ENCODE measurements around the gene PRTN3. TPM values are rescaled to one million over a fixed set of nuclear protein-coding genes. Genes with fewer than 3 reads are reported as not detected.

The PRTN3 gene
- total RNA-seq: not detected
- long read RNA-seq: 0 reads

DNA sequence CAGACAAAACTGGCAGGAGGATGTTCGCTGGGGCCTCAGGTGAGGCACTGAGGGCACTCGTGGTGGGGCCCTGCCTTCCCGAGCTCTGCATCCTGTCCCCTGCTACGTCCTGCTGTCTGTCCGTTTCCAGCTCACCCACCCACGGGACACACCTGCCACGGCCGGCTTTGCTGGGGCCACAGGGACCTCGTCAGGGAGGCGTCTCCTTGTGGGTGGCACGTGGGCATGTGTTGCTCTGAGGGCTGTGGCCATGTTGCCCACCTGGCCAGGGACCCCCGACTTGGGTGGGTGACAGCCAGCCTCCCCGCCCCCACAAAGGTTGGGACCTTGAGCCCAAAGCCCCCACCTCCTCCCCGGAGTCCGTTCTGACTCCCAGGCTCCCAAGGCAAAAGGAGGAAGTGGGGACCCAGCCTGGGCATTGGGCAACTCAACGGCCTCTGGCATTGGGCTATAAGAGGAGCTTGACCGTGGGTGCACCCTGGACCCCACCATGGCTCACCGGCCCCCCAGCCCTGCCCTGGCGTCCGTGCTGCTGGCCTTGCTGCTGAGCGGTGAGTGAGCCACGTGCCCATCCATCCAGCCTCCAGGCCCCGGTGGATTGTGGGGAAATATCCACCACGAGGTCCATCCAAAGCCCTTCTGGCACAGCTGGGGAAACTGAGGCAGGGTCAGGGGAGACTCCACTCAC lies at the start of gene PRTN3:
TSS of gene PRTN3 (plus strand) at position 481 of the 688 bp plus-strand sequence. CDS start at position 491, 10 bp downstream.
- DNase-seq (ENCODE audit: missing footprints): peak; percentile 74
- ATAC-seq: no peak
- intact Hi-C loops (cut with DNase I): no loop called here

GRCh38 chr19:791007-791566 lies 49.7 kb upstream of the PRTN3 start:
- intact Hi-C loops (cut with DNase I): loop anchor here (10.0 kb wide), 2 partner anchors 216 to 454 kb away; partner anchors contain the start of genes ATP5F1D, BSG and MIDN
- ATAC-seq (no peak), DNase-seq (ENCODE audit: missing footprints) (no peak)

DNA sequence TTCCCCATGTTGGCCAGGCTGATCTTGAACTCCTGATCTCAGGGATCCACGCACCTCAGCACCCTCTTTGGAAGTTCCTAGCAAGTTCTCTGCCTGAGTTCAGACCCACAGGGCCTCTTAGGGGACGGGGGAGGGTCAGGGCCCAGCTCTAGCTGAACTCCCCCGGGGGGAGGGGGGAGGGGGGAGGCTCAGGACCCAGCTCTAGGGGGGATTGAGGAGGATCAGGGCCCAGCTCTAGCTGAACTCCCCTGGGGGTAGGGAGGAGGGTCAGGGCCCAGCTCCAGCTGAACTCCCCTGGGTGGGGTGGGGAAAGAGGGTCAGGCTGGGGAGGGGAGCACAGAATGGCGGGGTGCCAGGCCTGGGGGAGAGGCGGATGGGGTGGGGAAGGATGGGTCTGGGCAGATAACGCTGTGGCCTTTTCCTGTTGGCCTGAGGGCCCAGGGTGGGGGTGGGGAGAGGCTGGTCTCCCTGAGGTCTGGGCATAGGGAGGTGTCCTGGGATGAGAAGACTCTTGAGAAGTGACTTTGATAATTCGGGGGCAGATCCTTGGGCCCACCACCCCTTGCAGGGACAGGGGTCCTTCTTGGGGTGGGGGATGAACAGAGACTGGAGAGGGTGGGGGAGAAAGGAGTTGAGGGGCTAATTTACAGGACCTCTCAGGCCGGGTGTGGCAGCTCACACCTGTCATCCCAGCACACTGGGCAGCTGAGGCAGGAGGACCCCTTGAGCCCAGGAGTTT lies 49.1 kb upstream of the PRTN3 start:
- ATAC-seq: no peak
- intact Hi-C loops (cut with DNase I): loop anchor here (10.0 kb wide), 2 partner anchors 217 to 453 kb away; partner anchors contain the start of genes ATP5F1D, BSG and MIDN
- DNase-seq (ENCODE audit: missing footprints): peak; percentile 41

DNA sequence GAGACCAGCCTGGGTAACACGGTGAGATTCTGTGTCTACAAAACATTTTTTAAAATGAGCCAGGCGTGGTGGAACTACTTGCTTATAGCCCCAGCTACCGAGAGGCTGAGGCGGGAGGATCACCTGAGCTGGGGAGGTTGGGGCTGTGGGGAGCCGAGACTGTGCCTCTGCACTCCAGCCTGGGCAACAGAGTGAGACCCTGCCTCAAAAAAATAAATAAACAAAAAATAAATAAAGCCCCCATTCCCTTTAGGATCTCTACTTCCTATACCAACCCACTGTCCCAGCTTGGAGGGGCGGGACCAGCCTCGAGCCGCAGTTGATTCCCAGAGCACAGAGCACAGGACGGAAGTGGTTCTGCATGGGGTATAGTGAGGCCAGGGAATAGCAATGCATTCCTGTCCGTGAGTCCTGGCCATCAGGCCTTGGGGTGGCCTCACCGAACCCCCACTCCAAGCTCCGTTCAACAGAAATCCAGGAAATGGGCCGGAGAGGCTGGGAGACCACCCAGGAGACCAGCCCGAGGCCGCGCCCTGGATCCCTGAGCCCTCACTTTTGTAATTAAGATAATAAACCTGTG lies 48.4 kb upstream of the PRTN3 start:
- DNase-seq (ENCODE audit: missing footprints) (no peak), ATAC-seq (no peak)
- intact Hi-C loops (cut with DNase I): loop anchor here (10.0 kb wide), 2 partner anchors 218 to 452 kb away; partner anchors contain the start of genes ATP5F1D, BSG and MIDN

GRCh38 chr19:793806-794205 lies 47.0 kb upstream of the PRTN3 start:
- intact Hi-C loops (cut with DNase I): loop anchor here (10.0 kb wide), 2 partner anchors 219 to 451 kb away; partner anchors contain the start of genes ATP5F1D, BSG and MIDN
- ATAC-seq (no peak), DNase-seq (ENCODE audit: missing footprints) (peak; percentile 35)

GRCh38 chr19:795073-795611 lies 45.7 kb upstream of the PRTN3 start:
- ATAC-seq: no peak
- intact Hi-C loops (cut with DNase I): loop anchor here (5.0 to 10.0 kb wide), 3 partner anchors 220 to 450 kb away; partner anchors contain the start of genes ATP5F1D, BSG, GPX4 and MIDN
- peak; percentile 69 for DNase-seq (ENCODE audit: missing footprints)

GRCh38 chr19:795691-796581 lies 44.9 kb upstream of the PRTN3 start:
- ATAC-seq (no peak), DNase-seq (ENCODE audit: missing footprints) (peak; percentile 63)
- intact Hi-C loops (cut with DNase I): loop anchor here (5.0 to 10.0 kb wide), 3 partner anchors 221 to 449 kb away; partner anchors contain the start of genes ATP5F1D, BSG, GPX4 and MIDN

GRCh38 chr19:796692-797527 lies 43.9 kb upstream of the PRTN3 start, which contains the start of gene PTBP1:
Gene PTBP1, plus strand, starts transcription at chr19:797452. Its CDS starts 46 bp downstream, at chr19:797498.
- DNase-seq (ENCODE audit: missing footprints): peak; percentile 100
- intact Hi-C loops (cut with DNase I): loop anchor here (5.0 to 10.0 kb wide), 3 partner anchors 222 to 448 kb away; partner anchors contain the start of genes ATP5F1D, BSG, GPX4 and MIDN
- peak; percentile 92 for ATAC-seq

DNA sequence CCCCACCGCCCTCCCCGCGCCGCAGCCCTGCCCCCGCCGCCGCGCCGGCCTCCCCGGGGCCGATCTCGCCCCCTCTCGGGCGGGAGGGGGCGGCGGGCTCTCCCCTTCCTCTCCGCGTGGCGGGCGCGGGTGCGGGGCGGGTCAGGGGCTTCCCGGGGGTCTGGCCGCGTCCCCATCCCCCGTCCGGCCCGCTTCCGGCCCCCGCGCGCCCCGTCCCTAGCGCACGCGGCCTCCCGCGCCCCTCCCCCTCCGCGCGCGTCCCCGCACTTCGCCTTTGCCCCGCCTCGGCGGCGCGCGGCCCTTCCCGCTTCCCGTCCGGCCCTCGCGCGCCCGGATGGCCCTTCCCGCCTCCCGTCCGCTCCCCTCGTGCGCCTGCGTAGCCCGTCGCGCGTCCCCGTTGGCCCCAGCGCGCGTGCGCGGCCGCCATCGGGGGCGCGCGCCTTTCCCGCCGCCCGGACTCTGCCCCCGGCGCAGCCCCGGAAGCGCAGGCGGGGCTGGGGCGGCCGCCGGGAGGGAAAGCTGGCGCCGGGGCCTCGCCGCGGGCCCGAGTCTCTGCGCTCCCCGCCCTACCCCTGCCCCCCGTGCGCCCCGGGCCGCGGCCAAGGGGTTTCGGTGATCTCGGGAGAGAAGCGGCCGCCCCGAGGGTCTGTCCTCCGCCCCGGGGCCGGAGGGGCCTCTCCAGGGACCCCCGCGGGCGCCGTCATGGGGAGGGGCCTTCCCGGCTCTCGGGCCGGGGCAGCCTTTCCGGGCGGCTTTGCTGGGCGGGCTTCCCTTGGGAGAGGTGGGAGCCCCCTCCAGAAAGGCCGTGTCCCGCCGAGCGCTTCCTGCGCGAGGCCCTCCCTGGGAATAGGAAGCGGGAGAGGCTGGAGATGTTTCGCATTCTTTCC lies 43.0 kb upstream of the PRTN3 start:
- intact Hi-C loops (cut with DNase I): loop anchor here (2.0 to 10.0 kb wide), 4 partner anchors 15 to 447 kb away; partner anchors contain the start of genes ATP5F1D, BSG, GPX4 and MIDN
- peak; percentile 95 for DNase-seq (ENCODE audit: missing footprints)
- ATAC-seq: peak; percentile 30

- intact Hi-C loops (cut with DNase I): loop anchor here (2.0 to 10.0 kb wide), 4 partner anchors 16 to 446 kb away; partner anchors contain the start of genes ATP5F1D, BSG, GPX4 and MIDN
- DNase-seq (ENCODE audit: missing footprints): peak; percentile 67
- ATAC-seq: no peak
Measured at GRCh38 chr19:798415-799075, 42.3 kb upstream of the PRTN3 start.

- intact Hi-C loops (cut with DNase I): loop anchor here (2.0 to 10.0 kb wide), 4 partner anchors 16 to 446 kb away; partner anchors contain the start of genes ATP5F1D, BSG, GPX4 and MIDN
- DNase-seq (ENCODE audit: missing footprints): peak; percentile 51
- ATAC-seq: no peak
Measured at GRCh38 chr19:799076-799881, 41.5 kb upstream of the PRTN3 start.

DNA sequence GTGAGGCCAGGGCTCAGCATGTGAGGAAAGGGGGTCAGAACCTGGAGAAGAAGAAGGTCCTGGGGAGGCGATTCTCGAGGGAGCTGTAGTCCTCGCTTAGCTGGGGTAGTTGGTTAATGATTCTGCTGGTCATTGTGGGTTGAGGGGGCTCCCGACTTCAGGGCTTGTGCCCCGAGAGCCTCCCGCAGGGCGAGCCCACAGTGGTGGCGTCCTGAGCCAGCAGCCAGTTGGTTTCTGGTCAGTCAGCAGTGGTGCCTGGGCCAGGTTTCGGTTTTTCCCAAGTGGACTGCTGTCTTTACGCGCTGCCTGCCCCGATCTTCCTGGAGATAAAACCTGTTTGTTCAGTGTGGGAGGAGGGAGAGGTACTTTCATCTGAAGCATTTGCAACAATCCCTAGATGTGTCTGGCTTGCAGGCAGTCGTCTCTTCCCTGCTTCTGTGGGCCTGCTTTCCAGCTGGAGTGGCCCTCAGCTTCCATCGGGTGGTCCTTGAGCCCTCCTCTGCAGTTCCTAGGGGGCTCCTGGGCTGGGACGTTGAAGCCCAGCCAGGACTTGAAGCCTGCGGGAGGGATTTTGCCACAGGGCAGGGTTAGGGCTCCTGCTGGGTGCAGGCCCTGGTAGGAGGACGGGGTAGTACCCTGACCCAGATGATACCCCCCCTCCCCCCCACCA lies 40.3 kb upstream of the PRTN3 start:
- DNase-seq (ENCODE audit: missing footprints): peak; percentile 18
- ATAC-seq: no peak
- intact Hi-C loops (cut with DNase I): loop anchor here (5.0 kb wide), 1 partner anchor 47 kb away; no protein-coding TSS in a partner anchor

All from Right ventricle myocardium inferior (tissue), 1 donor.